GM21576 (cell line): ENCODE measurements around the gene KLHL7.
"Not testable (repeated sequence)": the region's sequence is repeated elsewhere in the genome, so short reads cannot be mapped to it uniquely, and the experiment has no call there.

ENCODE experiments used
- ATAC-seq: cut with Tn5 transposase; IDR thresholded peaks from one replicate; pipeline ENCODE4 v1.9.1; 2021; ENCODE audit warnings: mild to moderate bottlenecking, moderate library complexity; ENCODE audit not compliant: unreplicated experiment

The KLHL7 gene

DNA sequence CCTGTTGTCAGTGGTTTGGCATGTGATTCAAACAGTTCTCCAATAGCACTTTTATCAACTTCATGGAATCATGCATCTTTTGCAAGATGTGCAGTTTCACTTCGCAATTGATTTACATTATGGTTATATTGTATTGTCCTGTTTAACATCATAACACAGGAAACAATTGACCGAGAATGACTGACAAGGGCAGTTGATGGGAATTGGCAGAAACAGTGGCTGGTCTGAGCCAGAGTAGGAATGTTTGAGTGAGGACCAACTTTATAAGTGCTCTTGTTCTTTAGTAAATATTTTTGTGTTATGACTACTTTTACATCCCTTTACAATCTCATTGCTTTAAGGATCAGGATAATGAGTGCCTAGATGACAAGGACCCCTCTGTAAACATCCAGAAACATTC is 2.2 kb downstream of the KLHL7 start:
- ATAC-seq = no peak

DNA sequence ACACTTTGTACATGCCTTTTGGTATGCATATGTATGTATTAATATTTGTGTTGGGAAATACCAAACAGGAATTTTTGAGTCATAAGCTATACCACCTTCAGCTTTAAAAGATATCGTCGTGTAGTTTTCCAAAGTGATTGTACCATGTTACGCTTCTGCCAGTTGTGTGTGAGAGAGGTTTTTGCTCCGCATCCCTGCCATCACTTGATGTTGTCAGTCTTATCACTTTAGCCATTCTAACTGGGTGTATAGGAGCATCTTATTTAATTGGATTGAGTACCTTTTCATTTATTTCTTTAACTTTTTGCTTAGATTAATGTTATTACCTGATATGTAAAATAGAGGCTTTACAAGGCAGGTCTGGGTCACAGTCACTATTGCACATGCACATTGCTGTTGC is 3.4 kb downstream of the KLHL7 start:
- no peak for ATAC-seq

DNA sequence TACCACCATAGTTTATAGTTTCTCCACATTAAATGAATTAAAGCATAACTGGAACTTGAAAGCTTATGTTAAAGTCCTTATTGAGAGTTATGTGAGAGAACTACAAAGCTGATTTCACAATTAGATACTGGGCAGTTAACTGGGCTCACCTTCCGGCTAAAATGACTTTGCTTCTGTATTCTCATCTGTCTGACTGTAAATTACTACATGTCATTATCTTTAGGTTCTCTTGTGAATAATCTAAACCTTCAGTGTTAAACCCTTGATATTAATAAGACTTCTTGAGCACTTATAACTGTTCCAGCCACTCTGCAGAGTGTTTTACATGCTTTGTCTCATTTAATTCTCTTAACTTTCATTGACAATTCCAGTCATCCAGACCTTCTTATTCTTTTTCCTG is 3.9 kb downstream of the KLHL7 start:
- ATAC-seq = no peak

DNA sequence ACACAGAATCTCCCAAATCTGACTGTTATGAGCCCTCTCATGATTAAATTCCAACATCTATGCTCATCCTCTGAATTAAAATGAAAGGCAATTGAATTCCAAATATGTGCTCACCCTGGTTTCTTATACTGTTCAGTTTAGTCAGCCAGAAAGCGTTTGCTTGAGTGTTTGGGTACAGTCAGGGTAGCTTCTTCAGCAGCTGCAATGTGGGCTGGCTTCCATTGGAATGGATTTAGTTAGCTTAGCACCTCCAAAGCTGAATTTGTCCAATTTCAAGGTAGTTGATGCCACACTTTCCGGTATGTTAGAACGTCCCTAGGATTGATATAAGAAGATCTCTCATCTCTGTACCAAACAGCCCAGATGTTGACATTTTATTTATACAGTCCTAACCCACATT is 9.3 kb downstream of the KLHL7 start:
- no peak for ATAC-seq

DNA sequence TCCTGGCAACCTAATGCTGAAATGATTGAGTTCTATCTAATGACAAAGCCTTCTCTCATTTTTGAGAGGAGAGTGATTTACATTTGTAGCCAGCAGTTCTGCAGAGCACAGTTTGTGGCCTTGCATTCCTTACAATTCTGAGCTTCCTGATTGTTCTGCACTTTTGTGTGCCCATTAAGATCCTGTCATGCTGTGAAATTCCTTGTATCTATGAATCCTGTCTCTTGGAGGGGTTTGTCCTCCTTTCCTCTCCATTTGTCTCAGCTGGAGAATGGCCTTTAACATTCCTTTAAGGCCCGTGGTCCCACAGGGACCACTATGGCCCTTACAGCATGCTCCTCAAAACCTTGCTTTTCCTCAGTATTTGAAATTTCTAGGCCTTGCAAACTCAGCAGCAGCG is 10.4 kb downstream of the KLHL7 start:
- ATAC-seq = no peak

DNA sequence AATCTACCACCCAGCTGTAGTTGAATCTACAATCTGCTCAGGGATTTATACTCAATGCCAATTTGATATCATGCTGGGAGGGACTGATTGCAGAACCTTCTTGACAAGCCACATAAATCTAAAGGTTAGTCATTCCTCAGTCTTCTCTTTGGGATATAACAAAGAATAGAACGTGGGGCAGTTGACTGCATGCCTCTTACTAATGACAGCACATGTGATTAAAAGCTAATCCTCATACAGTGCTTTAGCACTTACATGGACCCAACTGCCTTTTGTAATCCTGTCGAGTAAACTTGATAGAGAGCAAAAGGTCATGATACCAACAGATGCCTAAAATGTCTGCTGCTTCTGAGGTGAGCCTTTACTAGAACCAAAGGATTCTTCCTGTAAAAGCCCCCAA is 12.3 kb downstream of the KLHL7 start:
- ATAC-seq = no peak

DNA sequence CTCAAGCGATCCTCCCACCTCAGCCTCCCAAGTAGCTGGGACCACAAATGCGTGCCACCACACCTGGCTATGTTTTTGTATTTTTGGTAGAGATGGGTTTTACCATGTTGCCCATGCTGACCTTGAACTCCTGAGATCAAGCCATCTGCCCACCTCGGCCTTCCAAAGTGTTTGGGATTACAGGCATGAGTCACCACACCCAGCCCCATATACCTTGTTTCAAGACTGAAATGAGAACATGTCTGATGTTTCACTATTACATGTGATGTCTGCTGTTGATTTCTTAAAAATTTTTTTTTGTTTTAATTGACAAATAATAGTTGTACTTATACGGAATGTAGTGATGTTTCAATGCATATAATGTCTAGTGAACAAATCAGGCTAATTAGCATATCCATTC is 14.5 kb downstream of the KLHL7 start:
- ATAC-seq = no peak

DNA sequence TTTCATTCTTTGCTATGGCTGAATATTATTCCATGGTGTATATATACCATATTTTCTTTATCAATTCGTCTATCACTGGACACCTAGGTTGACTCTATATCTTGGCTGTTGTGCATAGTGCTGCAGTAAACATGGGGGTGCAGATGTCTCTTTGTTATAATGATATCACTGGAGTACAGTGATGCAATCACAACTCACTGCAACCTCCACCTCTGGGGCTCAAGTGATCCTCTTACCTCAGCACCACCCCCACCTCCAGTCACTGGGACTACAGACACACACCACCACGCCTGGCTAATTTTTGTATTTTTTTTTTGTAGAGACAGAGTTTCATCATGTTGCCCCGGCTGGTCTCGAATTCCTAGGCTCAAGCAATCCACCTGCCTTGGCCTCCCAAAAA is 15.6 kb downstream of the KLHL7 start:
- no peak for ATAC-seq

DNA sequence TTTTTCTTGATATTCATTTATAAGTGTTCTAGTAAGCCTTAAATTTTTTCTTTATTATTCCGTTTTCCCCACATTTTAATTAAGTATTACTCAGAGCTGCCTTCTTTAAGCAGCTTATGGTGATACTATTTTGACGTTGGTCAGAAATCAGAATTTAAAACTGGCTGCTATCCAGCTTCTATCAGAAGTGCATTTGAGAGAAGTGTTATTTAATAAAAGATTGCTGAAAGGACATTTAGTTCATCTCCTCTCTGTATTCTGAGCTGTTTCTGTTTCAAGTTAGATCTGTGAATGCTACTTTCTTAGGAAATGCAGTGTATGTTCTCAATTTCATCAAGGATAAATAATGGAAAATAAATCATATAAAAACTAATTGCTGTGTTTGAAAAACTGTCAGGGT is 17.4 kb downstream of the KLHL7 start:
- ATAC-seq = no peak

DNA sequence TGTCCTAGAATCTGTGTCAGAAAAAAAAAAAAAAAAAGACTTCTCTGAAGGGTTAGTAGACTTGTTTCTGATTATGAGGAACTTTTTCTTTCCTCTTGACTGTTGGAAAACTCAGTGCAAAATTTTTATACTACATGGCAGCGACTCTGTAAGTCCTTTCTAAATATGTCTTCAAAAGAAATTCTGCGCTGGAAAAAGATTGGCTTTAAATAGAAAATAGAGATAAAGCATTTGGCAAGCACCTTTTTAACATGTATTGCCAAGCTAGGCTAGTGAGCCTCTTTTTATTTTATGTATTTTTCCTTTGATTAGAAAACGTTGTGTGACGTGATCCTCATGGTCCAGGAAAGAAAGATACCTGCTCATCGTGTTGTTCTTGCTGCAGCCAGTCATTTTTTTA is 17.9 kb downstream of the KLHL7 start:
- no peak for ATAC-seq

DNA sequence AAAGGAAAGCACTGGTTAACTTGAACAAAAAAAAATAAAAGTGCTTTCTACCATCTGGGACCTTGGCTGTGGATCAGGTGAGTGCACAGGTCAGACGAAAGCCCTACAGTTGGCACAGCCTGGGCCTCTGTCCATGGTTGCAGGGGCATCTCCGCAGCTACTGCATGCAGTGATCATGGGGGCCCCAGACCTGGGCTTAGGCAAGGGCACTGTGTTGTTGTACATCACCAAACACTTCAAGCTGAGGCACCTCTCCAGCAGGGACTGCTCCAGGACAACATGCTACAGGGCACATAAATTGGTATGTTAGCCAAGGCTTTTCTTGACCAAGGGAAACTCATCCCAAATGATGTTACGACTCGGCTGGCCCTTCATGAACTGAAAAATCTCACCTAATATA is 23.5 kb downstream of the KLHL7 start:
- no peak for ATAC-seq

DNA sequence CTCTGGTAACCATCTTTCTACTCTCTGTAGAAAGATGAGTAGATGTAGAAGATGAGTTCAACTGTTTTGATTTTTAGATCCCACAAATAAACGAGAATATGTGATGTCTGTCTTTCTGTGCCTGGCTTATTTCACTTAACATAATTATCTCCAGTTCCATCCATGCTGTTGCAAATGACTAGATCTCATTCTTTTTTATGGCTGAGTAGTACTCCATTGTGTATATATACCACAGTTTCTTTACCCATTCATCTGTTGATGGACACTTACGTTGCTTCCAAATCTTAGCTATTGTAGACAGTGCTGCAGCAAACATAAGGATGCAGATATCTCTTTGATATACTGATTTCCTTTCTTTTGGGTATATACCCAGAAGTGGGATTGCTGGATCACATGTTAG is 26.2 kb downstream of the KLHL7 start:
- ATAC-seq = not testable (repeated sequence)

DNA sequence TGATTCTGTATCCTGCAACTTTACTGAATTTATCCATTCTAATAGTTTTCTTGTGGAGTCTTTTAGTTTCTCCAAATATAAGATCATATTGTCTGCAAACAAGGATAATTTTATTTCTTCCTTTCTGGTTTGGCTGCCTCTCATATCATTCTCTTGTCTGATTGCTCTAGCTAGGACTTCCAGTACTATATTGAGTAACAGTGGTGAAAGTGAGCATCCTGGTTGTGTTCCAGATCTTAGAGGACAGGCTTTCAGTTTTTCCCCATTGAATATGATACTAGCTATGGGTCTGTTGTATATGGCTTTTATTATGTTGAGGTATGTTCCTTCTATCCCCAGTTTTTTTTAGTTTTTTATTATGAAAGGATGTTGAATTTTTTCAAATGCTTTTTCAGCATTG is 28.2 kb downstream of the KLHL7 start:
- no peak for ATAC-seq

DNA sequence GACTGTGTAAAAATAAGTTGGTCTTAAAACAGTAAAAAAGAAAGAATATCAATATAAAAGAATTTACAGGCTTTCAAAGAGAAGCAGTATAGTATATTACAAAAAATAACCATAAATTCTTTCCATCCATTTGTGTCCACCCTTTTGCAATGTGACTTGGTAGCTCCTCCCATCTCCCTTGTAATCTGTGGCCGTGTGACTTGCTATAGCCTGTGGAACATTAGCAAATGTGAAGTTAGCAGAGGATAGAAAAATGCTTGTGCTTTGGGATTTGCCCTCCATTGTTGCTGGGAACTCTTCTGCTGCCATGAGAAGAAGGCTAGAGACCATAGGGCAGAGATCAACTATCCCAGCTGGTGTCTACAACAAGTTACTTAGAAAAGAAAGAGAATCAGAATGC is 30.2 kb downstream of the KLHL7 start:
- ATAC-seq = no peak

DNA sequence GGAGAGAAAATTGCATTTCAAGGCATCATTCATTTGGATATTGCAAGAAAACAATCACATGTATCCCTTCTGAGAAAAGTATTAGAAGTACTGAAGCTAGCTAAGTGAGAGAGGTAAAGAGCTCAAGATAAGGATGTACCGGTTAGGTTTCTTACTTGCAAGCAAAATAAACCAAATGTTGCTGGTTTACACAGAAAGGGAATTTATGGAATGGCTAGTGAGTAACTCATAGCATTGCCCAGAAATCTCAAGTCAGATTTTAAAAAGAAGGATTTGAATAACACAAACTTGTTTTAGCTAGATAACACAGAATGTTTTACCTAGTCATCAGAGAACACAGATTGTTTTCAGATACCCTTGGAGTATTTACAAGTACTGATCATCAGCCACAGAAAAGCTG is 30.6 kb downstream of the KLHL7 start:
- ATAC-seq = no peak

DNA sequence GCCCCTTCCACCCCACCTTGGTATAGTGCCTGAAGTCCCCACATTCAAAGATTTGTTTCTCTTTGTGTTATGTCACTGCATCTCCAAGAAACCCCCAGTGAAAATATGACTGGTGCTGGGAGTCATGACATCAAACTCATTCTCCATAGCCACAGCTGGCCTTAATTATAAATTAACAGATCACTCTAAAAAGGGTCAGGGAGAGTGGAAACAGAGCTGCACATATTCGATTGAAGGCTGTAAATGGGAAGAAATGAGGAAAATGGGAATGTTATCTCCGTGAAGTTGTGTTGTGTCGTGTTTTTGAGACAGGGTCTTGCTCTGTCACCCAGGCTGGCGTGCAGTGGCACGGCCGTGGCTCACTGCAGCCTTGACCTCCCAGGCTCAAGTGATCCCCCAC is 52.1 kb downstream of the KLHL7 start:
- ATAC-seq = no peak

DNA sequence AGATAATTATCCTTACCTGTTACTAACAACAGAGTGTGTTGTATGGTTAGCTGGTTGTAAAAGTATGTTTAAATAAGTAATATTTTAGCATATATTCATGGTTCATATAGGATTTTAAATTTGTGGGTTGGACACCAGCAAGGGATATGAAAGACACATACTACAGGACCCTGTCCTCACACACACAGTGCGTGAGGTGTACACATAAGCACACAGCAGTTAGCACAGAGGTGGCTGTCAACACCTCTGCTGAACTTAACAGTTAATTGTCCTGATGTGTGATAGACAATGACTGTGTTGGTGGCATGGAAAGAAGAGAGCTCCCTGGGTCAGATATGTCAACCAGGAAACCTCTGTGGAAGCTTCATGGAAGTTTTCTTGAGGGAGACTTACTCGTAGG is 53.0 kb downstream of the KLHL7 start:
- no peak for ATAC-seq

DNA sequence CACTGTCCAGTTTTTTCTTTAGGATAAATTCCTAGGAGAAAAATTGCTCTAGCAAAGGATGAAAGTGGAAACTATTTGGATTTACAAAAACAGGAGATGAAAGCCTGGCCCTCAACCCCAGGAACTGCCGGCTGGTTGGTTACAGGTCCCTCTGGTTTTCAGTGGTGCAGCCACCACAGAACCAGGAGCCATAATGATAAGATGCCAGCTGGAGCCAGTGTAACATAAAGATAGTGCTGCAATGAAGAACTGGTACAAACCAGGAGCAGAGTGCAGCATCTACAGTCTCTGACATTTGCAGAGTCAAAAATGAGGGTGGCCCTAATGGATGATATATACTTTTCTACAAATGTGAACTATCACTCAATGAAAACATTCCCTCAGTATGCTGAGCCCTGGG is 55.9 kb downstream of the KLHL7 start:
- ATAC-seq = no peak

DNA sequence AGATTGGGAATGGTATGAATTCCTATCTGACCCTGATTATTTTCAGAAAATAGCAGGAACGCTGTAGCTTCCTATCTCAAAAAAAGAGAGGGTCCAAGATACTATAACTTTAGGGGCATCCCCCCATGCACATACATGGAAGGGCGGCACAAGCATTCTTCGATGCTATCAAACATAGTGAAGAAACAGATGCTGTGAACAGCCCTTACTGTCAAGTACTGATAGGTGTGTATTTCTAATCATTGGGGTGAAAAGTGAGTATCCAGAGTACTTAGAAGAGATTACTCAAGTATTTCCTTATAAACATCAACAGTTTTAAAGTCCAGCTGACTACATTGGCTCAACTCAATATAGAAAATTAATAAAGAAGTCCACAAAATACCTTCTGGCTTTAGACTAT is 59.3 kb downstream of the KLHL7 start:
- no peak for ATAC-seq

DNA sequence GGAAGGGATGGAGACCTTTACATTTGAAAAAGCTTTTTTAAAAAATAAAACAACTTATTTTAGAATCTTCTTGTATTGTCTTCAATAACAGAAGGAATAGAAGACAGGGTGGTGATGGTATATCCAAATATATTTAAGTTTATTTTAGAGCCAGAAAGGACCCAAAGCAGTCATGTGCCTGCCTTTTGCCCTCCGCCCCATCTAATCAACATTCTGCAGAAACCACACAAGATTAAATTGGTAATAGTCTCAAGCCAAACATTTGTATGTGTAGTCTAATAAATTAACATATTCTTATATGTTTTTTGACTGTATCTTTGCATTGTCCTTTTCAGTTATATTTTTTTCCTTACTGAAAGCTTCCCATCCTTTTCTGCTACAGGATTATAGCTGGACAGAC is 59.7 kb downstream of the KLHL7 start:
- ATAC-seq = no peak

DNA sequence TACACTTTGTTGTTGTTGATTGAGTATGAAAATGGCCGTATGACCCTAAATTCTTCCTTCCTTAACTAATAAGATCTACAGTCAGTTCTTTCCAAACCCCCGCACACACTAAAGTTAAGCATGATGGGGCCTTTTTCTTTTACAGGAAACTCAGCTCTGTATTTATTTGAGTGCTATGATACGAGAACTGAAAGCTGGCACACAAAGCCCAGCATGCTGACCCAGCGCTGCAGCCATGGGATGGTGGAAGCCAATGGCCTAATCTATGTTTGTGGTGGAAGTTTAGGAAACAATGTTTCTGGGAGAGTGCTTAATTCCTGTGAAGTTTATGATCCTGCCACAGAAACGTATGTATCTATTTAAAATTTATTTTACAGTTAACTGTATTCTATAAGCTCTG is 62.1 kb downstream of the KLHL7 start:
- ATAC-seq = no peak

DNA sequence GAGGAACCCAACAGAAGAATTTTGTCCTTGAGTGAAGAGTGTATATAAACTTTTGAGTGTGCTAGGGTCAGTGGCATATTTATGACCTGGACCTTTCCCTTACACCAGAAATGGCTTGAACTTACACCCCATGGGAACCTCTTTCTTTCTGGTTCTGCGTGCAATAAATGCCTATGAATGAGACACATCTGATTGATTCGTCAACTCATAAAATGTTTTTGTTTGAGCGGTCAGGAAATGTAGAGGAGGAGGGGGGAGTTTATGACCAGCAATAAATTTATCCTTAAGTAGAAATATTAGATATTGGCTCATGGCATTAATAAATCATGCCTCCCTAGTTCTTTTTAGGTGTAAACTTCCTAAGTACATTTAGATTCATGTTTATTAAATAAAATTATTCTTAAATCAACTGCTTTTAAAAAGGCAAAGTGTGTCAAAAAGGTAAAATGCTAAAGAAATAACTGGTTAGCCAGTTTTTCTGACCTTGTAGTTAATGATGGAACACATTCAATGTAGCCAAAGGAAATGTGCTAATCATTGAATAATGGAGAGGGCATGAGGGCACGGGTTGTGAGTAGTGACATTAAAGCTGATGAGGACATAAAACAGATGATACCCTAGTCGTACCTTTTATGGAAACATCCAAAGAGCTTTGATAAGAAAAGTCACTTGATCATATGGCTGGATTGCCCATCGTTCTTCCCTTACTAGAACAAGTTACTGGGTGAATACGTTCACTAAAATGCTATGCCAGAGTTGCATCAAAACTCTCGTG is 62.7 kb downstream of the KLHL7 start:
- ATAC-seq = no peak

DNA sequence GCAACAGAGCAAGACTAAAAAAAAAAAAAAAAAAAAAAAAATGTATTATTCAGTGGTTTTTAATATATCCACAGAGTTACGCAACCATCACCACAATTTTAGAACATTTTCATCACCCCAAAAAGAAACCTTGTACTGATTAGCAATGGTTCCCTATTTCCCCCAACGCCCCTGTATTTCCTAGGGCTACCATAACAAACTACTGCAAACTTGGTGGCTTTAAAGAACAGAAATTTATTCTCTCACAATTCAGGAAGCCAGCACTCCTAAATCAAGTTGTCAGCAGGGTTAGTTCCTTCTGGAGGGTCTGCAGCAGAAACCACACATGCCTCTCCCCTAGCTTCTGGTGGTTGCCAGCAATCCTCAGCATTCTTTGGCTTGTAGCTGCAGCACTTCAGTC is 70.4 kb downstream of the KLHL7 start:
- ATAC-seq = no peak
